Activated CD8-positive, alpha-beta T cell treated with anti-CD3 and anti-CD28 coated beads for 36 hours (primary cell): ENCODE measurements around the gene IFITM2. TPM values are rescaled to one million over a fixed set of nuclear protein-coding genes. Genes with fewer than 3 reads are reported as not detected.
"Not testable (repeated sequence)": the region's sequence is repeated elsewhere in the genome, so short reads cannot be mapped to it uniquely, and the experiment has no call there.

Experiments
- ATAC-seq: fragments of 200-7000 bp; cut with Tn5 transposase; one replicate; pipeline ENCODE4 v1.10.0; 2021; ENCODE audit warnings: mild to moderate bottlenecking, moderate library complexity
- CTCF ChIA-PET: fragments of 350-600 bp; sonication (Branson Sonifier 250); formaldehyde crosslinking; loops from one replicate; lab custom pipeline; 2021; ENCODE audit warnings: antibody characterized with exemption; lab: Charles Lee
- POLR2A ChIA-PET: fragments of 350-600 bp; sonication (Branson Sonifier 250); formaldehyde crosslinking; loops from one replicate; lab custom pipeline; 2021; ENCODE audit warnings: antibody characterized with exemption; lab: Charles Lee
- DNase-seq: peaks from one replicate; pipeline ENCODE4 v3.0.0-alpha.2; 2020
- H3K27ac Mint-ChIP-seq: one replicate; pipeline ENCODE4 v1.8.0; 2021; ENCODE audit warnings: mild to moderate bottlenecking, mixed read lengths
- H3K27me3 Mint-ChIP-seq: one replicate; pipeline ENCODE4 v1.8.0; 2021; ENCODE audit warnings: mixed read lengths
- H3K36me3 Mint-ChIP-seq: one replicate; pipeline ENCODE4 v1.8.0; 2021; ENCODE audit warnings: low read depth, mixed read lengths
- H3K4me1 Mint-ChIP-seq: one replicate; pipeline ENCODE4 v1.8.0; 2021; ENCODE audit warnings: low read depth, mixed read lengths
- H3K4me3 Mint-ChIP-seq: one replicate; pipeline ENCODE4 v1.8.0; 2021; ENCODE audit warnings: mild to moderate bottlenecking, moderate library complexity, mixed read lengths
- H3K9me3 Mint-ChIP-seq: one replicate; pipeline ENCODE4 v1.8.0; 2021; ENCODE audit warnings: mixed read lengths
- CTCF ChIP-seq: fragments of 200-600 bp; IDR thresholded peaks from one replicate; pipeline ENCODE4 v1.8.0; 2022; ENCODE audit warnings: antibody characterized with exemption, mild to moderate bottlenecking
- intact Hi-C: fragments of 100-400 bp; cut with micrococcal nuclease; formaldehyde crosslinking; loops from one replicate; pipeline ENCODE4 v1.10.0; 2022
- total RNA-seq, 2 experiments: library from RNA; stranded (reverse); gene quantifications; one replicate each; pipeline ENCODE4 v1.2.3, GENCODE V29; 2021

The IFITM2 gene
- total RNA-seq, 2 experiments from 2014 or later, result 540 to 549 TPM

- H3K27me3 Mint-ChIP-seq, result no peaks in the 10 kb centered on the region
- ChIA-PET POLR2A (interaction anchor here (0.9 to 5.8 kb wide), 7 partner anchors 10 to 183 kb away, joined by 3 to 41 read pairs (median 4); no protein-coding TSS in a partner anchor), CTCF (interaction anchor here (1.2 to 1.9 kb wide), 5 partner anchors 10 to 29 kb away, joined by 3 to 9 read pairs (median 3); no protein-coding TSS in a partner anchor)
- peaks cover 68% of the 10 kb centered on the region for H3K4me1 Mint-ChIP-seq
- H3K27ac Mint-ChIP-seq, result peak overlapping the region; percentile 99
- intact Hi-C loops, result no loop called here
- DNase-seq (no peak), ATAC-seq (peak; percentile 3)
- peak overlapping the region; percentile 72 for H3K4me3 Mint-ChIP-seq
- no peaks in the 10 kb centered on the region for H3K9me3 Mint-ChIP-seq
- TF ChIP-seq CTCF, result no peak
- peaks cover 2% of the 10 kb centered on the region for H3K36me3 Mint-ChIP-seq
Observed at GRCh38 chr11:326592-326841, 18.9 kb downstream of the IFITM2 start.

- ChIA-PET CTCF (interaction anchor here (1.0 to 1.9 kb wide), 9 partner anchors 10 to 124 kb away, joined by 3 to 9 read pairs (median 3); no protein-coding TSS in a partner anchor), POLR2A (interaction anchor here (0.9 to 5.8 kb wide), 7 partner anchors 9 to 182 kb away, joined by 3 to 41 read pairs (median 4); no protein-coding TSS in a partner anchor)
- TF ChIP-seq CTCF, result no peak
- ATAC-seq (peak; percentile 62), DNase-seq (peak; percentile 94)
- H3K27me3 Mint-ChIP-seq, result no peaks in the 10 kb centered on the region
- peaks cover 73% of the 10 kb centered on the region for H3K4me1 Mint-ChIP-seq
- peaks cover 3% of the 10 kb centered on the region for H3K36me3 Mint-ChIP-seq
- intact Hi-C loops, result no loop called here
- H3K27ac Mint-ChIP-seq, result peak overlapping the region; percentile 99
- H3K9me3 Mint-ChIP-seq, result no peaks in the 10 kb centered on the region
- peak overlapping the region; percentile 72 for H3K4me3 Mint-ChIP-seq
Observed at GRCh38 chr11:326842-327580, 19.4 kb downstream of the IFITM2 start.

GRCh38 chr11:327581-327923 is 19.9 kb downstream of the IFITM2 start:
- intact Hi-C loops, result no loop called here
- no peaks in the 10 kb centered on the region for H3K27me3 Mint-ChIP-seq
- H3K9me3 Mint-ChIP-seq, result no peaks in the 10 kb centered on the region
- no peak for DNase-seq
- H3K4me3 Mint-ChIP-seq, result peak overlapping the region; percentile 72
- CTCF ChIA-PET, result interaction anchor here (1.0 to 1.9 kb wide), 8 partner anchors 11 to 123 kb away, joined by 3 to 9 read pairs (median 3); no protein-coding TSS in a partner anchor
- H3K36me3 Mint-ChIP-seq, result peaks cover 3% of the 10 kb centered on the region
- no peak for TF ChIP-seq CTCF
- POLR2A ChIA-PET, result interaction anchor here (0.6 to 5.8 kb wide), 6 partner anchors 9 to 60 kb away, joined by 3 to 41 read pairs (median 6); no protein-coding TSS in a partner anchor
- H3K27ac Mint-ChIP-seq, result peak overlapping the region; percentile 99
- ATAC-seq, result no peak
- peaks cover 73% of the 10 kb centered on the region for H3K4me1 Mint-ChIP-seq

GRCh38 chr11:328012-328411 is 20.4 kb downstream of the IFITM2 start:
- H3K4me1 Mint-ChIP-seq, result peaks cover 76% of the 10 kb centered on the region
- no peak for ATAC-seq
- H3K27me3 Mint-ChIP-seq, result no peaks in the 10 kb centered on the region
- H3K27ac Mint-ChIP-seq, result no peak overlapping the region
- DNase-seq, result no peak
- no peak for TF ChIP-seq CTCF
- CTCF ChIA-PET, result interaction anchor here (1.0 to 1.9 kb wide), 5 partner anchors 11 to 123 kb away, joined by 3 to 9 read pairs (median 3); no protein-coding TSS in a partner anchor
- POLR2A ChIA-PET, result interaction anchor here (0.6 to 5.8 kb wide), 5 partner anchors 8 to 61 kb away, joined by 3 to 41 read pairs (median 23); no protein-coding TSS in a partner anchor
- intact Hi-C loops, result no loop called here
- H3K36me3 Mint-ChIP-seq, result peaks cover 3% of the 10 kb centered on the region
- peaks cover 2% of the 10 kb centered on the region for H3K9me3 Mint-ChIP-seq
- no peak overlapping the region for H3K4me3 Mint-ChIP-seq

- H3K27me3 Mint-ChIP-seq, intact Hi-C loops, DNase-seq, ATAC-seq, H3K36me3 Mint-ChIP-seq, H3K9me3 Mint-ChIP-seq: not testable (repeated sequence)
- ChIA-PET CTCF (interaction anchor here (1.3 to 2.8 kb wide), 5 partner anchors 11 to 26 kb away, joined by 5 to 15 read pairs (median 5); no protein-coding TSS in a partner anchor), POLR2A (interaction anchor here (1.7 to 5.8 kb wide), 6 partner anchors 8 to 27 kb away, joined by 8 to 41 read pairs (median 20); partner anchors contain the start of gene IFITM3)
- Mint-ChIP-seq H3K4me1 (peaks cover 75% of the 10 kb centered on the region), H3K4me3 (peak overlapping the region; percentile 70), H3K27ac (peak overlapping the region; percentile 89)
Observed at GRCh38 chr11:328516-329100, 21.0 kb downstream of the IFITM2 start.
